GOT3 (cell line): ENCODE measurements around the gene SLC9A3.

ENCODE experiments used
- DNase-seq: peaks from one replicate; lab custom pipeline; 2025; ENCODE audit warnings: mixed read lengths; lab: John Stamatoyannopoulos, UW

SLC9A3 gene

GRCh38 chr5:442335-443238 is 81.7 kb downstream of the SLC9A3 start, which contains the start of gene EXOC3:
Gene EXOC3 (plus strand): TSS chr5:443176. CDS start chr5:446206, 3,030 bp downstream.
- peak; percentile 27 for DNase-seq

DNA sequence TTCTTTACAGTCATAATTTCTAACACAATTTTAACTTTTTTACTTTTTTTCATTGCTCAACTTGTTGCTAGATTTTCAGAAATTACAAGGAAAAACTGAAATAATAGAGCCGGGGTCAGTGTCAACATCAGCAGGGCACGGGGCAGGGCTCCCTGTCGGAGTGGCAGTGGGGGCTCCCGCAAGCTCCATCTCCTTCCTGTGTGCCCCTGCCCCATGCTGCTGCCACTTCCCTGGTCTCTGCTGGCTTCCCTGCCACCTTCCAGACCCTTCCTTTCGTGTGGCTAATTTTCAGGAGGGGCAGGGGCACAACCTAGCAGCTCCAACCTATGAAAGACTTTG is 82.3 kb downstream of the SLC9A3 start:
- no peak for DNase-seq

DNA sequence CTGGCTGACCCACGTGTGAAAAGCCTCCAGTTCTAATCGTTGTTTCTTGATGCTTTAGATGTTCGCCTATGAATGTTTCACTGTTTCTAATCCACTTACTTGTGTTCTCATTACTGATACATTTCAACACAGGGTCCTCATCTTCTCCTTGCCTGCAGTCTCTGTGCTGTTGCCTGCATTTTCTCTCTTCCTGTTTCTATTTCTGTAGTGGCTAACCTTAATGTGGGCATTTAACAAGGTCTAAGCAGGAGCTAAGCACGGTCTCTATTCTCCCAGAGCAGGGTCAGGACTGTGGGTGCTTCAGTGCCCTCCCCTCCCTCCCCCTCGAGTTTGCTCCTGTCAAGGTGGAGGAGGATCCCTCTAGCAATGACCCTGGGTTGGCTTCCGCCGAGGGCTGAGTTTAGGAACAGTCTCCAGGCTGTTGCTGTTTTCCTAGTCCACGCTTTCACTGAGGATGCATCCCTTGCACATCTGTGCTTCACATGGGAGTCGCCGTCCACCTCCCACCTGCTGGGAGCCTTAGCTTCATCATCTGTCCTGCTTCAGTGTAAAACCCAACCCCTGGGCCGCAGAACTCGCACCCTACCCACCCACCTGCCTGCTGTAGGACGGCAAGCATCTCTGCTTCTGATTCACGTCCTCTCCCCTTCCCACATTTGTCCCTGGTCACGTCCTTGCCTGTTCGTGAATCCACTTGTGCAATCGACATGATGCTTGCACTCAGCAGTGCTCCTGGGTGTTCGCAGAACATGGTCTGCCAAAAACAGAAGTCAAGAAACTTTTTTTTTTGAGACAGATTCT is 83.6 kb downstream of the SLC9A3 start:
- no peak for DNase-seq

- no peak for DNase-seq
Measured at GRCh38 chr5:439636-440035, 84.6 kb downstream of the SLC9A3 start.

DNA sequence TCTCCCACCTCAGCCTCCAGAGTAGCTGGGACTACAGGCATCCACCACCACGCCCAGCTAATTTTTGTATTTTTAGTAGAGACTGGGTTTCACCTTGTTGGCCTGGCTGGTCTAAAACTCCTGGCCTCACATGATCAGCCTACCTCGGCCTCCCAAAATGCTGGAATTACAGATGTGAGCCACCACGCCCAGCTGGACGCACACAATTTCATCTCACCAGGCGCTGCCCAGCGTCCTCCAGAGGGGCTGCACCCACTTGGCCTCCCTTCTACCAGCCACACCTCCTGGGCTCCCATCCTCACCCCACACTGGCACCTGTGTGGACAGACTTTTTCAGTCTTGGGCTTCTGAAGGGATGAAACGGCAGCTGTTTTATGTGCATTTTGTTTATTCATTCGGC is 85.1 kb downstream of the SLC9A3 start:
- no peak for DNase-seq

GRCh38 chr5:438481-438981 is 85.7 kb downstream of the SLC9A3 start:
- no peak for DNase-seq

DNA sequence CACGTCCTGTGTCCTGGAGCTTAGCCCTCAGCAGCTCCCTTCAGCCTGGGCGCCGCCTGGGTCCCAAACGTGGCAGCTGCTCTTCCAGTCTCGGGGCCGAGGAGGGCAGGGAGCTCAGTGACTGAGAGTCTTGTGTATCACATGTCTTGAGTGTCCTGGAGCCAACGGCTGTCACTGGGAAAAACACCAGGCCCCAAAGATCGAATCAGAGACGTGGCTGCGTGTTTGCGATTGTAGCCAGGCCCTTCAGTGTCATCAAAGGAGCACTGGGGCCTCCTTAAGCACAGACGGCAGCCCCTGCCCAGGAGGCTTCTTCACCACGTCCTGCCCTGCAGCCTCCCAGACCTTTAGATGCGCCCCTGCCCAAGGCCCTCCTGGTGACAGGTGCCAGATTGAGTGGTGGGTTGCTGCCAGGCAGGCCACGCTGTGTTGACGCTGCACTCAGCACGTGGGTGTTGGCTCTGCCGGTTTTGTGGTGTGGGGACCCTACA is 86.9 kb downstream of the SLC9A3 start:
- DNase-seq: no peak

- no peak for DNase-seq
Measured at GRCh38 chr5:436641-436975, 87.6 kb downstream of the SLC9A3 start.

DNA sequence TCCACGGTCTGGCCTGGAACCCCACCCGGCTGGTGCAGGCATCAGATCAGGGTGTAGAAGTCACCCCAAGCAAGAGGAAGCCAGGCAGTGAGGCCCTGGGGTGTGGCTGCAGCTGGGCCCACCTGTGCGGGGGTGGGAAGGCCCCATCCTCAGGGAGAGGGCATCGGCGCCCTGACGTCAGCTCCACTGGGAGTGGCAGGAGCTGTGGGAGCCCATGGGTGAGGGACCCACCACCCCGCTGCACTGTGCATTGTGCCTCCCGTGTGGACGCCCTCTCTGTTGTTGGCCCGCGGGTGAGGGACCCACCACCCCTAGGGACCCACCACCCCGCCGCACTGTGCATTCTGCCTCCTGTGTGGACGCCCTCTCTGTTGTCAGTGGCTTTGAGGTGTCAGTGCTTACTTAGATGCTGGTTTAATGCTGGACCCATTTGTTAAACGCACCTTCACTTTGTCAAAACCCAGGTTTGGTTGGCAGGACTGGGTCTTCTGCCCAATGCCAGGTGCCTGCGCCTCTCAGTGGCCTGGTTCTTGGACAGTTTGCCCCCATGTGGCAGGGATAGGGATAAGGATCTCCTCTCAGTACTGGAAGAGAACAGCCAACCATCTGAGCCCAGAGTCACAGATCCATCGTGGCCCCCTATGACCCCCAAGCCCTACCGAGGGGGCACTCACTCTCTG is 88.1 kb downstream of the SLC9A3 start:
- DNase-seq: no peak

DNA sequence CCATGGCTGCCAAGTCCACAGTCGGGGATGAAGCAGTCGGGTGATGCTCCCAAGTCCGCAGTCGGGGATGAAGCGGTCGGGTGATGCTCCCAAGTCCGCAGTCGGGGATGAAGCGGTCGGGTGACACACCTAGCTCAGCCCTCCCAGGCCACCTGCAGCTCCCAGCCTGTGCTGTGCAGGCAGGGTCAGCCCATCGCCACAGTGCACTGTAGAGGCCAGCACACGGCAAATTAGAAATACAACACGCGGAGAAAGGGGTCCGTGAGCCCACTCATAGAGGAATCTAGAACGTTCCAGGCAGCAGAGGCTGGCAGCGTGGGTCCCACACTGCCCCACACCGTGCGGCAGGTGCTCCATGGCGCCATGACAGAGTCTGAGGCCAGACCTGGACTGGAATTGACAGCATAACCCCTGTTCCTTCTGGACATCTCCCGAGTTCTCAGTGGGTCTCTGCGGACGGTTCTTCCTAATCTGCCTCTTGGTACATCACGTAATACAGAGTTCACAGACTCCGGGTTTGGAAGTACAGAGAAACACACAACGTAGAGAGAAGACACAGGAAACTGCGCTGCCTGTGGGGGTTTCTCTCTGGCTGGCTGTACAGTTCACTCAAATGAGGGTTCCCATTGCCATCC is 89.0 kb downstream of the SLC9A3 start:
- no peak for DNase-seq

GRCh38 chr5:434443-435146 is 89.7 kb downstream of the SLC9A3 start:
- no peak for DNase-seq

GRCh38 chr5:433836-434235 is 90.4 kb downstream of the SLC9A3 start:
- no peak for DNase-seq

- no peak for DNase-seq
Measured at GRCh38 chr5:432928-433791, 91.1 kb downstream of the SLC9A3 start.

- no peak for DNase-seq
Measured at GRCh38 chr5:432201-432927, 91.9 kb downstream of the SLC9A3 start.

- DNase-seq: no peak
Measured at GRCh38 chr5:431711-432050, 92.6 kb downstream of the SLC9A3 start.

GRCh38 chr5:431001-431710 is 93.1 kb downstream of the SLC9A3 start:
- DNase-seq: no peak

DNA sequence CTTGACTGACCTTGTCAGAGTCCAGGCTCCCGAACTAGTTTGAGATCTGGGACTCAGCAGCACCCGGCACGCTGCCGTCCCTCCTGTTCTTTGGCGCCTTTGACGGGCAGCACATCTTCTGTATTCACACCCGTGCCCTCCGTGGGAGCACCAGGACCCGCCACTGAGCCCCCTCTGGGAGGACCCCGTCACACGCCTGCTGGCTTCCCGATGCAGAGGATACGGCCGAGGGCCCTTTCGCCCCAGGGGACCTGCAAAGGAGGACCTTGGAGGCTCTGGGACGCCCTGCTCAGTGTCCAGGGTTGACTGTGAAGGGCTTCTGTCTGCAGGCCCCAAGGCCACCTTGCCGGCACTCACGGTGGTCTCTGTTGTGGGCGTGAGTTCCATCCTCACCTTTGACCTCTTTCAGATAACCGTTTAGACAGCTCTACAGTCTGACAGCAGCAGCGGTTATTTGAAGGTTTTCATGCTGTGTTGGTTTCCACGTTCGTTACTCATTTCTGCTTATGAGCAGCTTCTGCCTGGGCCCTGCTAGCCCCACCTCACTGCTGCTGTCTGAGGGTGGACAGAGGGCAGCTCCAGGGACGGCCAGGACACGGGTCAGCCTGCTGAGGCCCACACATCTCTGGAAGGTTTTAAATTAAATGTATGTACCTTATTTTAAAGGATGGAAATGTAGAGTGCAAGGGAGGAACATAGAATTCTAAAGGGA is 93.9 kb downstream of the SLC9A3 start:
- DNase-seq: no peak

DNA sequence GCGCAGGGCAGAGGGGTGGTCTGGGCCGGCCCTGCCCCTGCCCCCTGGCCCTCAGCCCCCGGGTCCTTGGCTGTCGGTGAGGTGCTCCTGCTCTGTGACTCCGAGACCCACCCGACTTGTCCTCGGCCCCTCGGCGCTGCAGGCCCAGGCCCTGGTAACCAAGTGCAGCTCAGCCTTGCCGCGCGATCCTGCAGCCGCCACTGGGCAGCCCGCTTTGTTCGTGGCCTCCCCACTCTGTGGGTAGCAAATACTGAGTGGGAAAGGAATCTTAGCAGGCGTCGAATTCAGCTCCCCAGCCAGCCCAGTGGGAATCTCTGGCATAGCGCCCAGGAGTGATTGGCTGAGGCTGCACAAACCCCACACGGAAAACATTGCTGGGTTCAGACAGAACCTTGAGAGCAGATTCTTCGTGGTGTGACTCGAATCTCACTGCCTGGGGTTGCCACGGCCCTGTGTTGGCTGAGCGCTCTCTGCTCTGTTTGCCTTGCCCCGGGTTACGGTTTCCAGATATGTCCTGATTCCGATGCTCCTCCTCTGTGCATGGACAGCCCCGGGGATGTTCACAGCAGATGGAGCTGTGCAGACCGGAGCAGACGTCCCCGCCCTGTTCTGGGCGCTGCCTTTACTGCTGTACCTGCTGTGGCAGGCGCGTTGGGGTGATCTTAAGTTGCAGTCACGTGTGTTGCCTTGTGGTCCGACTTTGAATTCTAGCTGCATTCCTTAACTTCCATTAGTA is 94.6 kb downstream of the SLC9A3 start:
- DNase-seq: no peak
